ENCODE results near the gene GAB2. TPM values are rescaled to one million over a fixed set of nuclear protein-coding genes. Genes with fewer than 3 reads are reported as not detected.

GAB2 gene
- total and polyA plus RNA-seq, 7 experiments from 2014 or later, result 0.17 to 42.6 (median 3.5) TPM

GRCh38 chr11:78257654-78258053 is 160.0 kb downstream of the GAB2 start:
- Histone ChIP-seq H3K4me1 (ENCODE audit: control insufficient read depth in 2 of 2, insufficient read depth in 2 of 2, low read length in 2 of 2) (no peaks in the 10 kb centered on the region), H3K36me3 (ENCODE audit: control insufficient read depth in 2 of 3, insufficient read depth in 3 of 3, low read length in 3 of 3) (no peaks in the 10 kb centered on the region), H3K9me3 (ENCODE audit: control insufficient read depth in 2 of 3, low read length in 3 of 3) (no peaks in the 10 kb centered on the region), H3K27me3 (ENCODE audit: control insufficient read depth in 2 of 2, insufficient read depth in 2 of 2, low read length in 2 of 2) (no peaks in the 10 kb centered on the region), H3K27ac (ENCODE audit: low read depth, low read length) (no peak overlapping the region), H3K4me3 (ENCODE audit: low read length) (no peak overlapping the region)
- Mint-ChIP-seq H3K27ac (no peak overlapping the region), H3K36me3 (peaks cover 0 to 13% (median 0%) of the 10 kb centered on the region in 5 donors), H3K9me3 (no peaks in the 10 kb centered on the region), H3K27me3 (no peaks in the 10 kb centered on the region), H3K4me3 (no peak overlapping the region), H3K4me1 (peaks cover 0 to 7% (median 0%) of the 10 kb centered on the region in 7 donors)
- intact Hi-C loops (cut with micrococcal nuclease), result no loop called here
- ChIA-PET CTCF (no interaction called here), POLR2A (no interaction called here)
- no peak for ATAC-seq
- no peak for DNase-seq

- Mint-ChIP-seq H3K4me3 (no peak overlapping the region), H3K27me3 (no peaks in the 10 kb centered on the region), H3K36me3 (peaks cover 0 to 15% (median 0%) of the 10 kb centered on the region in 5 donors), H3K27ac (no peak overlapping the region), H3K4me1 (peaks cover 0 to 7% (median 0%) of the 10 kb centered on the region in 7 donors), H3K9me3 (no peaks in the 10 kb centered on the region)
- DNase-seq (no peak), ATAC-seq (no peak)
- H3K27me3 ChIP-seq (ENCODE audit: control insufficient read depth in 2 of 2, insufficient read depth in 2 of 2, low read length in 2 of 2), result no peaks in the 10 kb centered on the region
- H3K36me3 ChIP-seq (ENCODE audit: control insufficient read depth in 2 of 3, insufficient read depth in 3 of 3, low read length in 3 of 3), result no peaks in the 10 kb centered on the region
- CTCF ChIA-PET, result no interaction called here
- H3K4me3 ChIP-seq (ENCODE audit: low read length), result no peak overlapping the region
- no peaks in the 10 kb centered on the region for H3K4me1 ChIP-seq (ENCODE audit: control insufficient read depth in 2 of 2, insufficient read depth in 2 of 2, low read length in 2 of 2)
- intact Hi-C loops (cut with micrococcal nuclease), result no loop called here
- POLR2A ChIA-PET, result no interaction called here
- no peaks in the 10 kb centered on the region for H3K9me3 ChIP-seq (ENCODE audit: control insufficient read depth in 2 of 3, low read length in 3 of 3)
- H3K27ac ChIP-seq (ENCODE audit: low read depth, low read length), result no peak overlapping the region
Observed at GRCh38 chr11:78256962-78257361, 160.7 kb downstream of the GAB2 start.

- Mint-ChIP-seq H3K4me1 (peaks cover 0 to 12% (median 0%) of the 10 kb centered on the region in 7 donors), H3K36me3 (peaks cover 0 to 19% (median 0%) of the 10 kb centered on the region in 5 donors), H3K9me3 (no peaks in the 10 kb centered on the region), H3K4me3 (no peak overlapping the region), H3K27ac (no peak overlapping the region), H3K27me3 (no peaks in the 10 kb centered on the region)
- intact Hi-C loops (cut with micrococcal nuclease), result no loop called here
- CTCF ChIA-PET, result interaction anchor here (0.6 kb wide), 1 partner anchor 53 kb away, joined by 3 read pairs; no protein-coding TSS in a partner anchor
- no peak overlapping the region for H3K4me3 ChIP-seq (ENCODE audit: low read length)
- no peaks in the 10 kb centered on the region for H3K9me3 ChIP-seq (ENCODE audit: control insufficient read depth in 2 of 3, low read length in 3 of 3)
- DNase-seq, result no peak
- ATAC-seq, result no peak
- POLR2A ChIA-PET, result no interaction called here
- no peaks in the 10 kb centered on the region for H3K27me3 ChIP-seq (ENCODE audit: control insufficient read depth in 2 of 2, insufficient read depth in 2 of 2, low read length in 2 of 2)
- no peaks in the 10 kb centered on the region for H3K4me1 ChIP-seq (ENCODE audit: control insufficient read depth in 2 of 2, insufficient read depth in 2 of 2, low read length in 2 of 2)
- no peak overlapping the region for H3K27ac ChIP-seq (ENCODE audit: low read depth, low read length)
- no peaks in the 10 kb centered on the region for H3K36me3 ChIP-seq (ENCODE audit: control insufficient read depth in 2 of 3, insufficient read depth in 3 of 3, low read length in 3 of 3)
Observed at GRCh38 chr11:78255919-78256318, 161.7 kb downstream of the GAB2 start.

GRCh38 chr11:78254268-78254667 is 163.4 kb downstream of the GAB2 start:
- Histone ChIP-seq H3K27ac (ENCODE audit: low read depth, low read length) (no peak overlapping the region), H3K27me3 (ENCODE audit: control insufficient read depth in 2 of 2, insufficient read depth in 2 of 2, low read length in 2 of 2) (no peaks in the 10 kb centered on the region), H3K4me3 (ENCODE audit: low read length) (no peak overlapping the region), H3K9me3 (ENCODE audit: control insufficient read depth in 2 of 3, low read length in 3 of 3) (no peaks in the 10 kb centered on the region), H3K36me3 (ENCODE audit: control insufficient read depth in 2 of 3, insufficient read depth in 3 of 3, low read length in 3 of 3) (no peaks in the 10 kb centered on the region), H3K4me1 (ENCODE audit: control insufficient read depth in 2 of 2, insufficient read depth in 2 of 2, low read length in 2 of 2) (no peaks in the 10 kb centered on the region)
- ChIA-PET CTCF (no interaction called here), POLR2A (no interaction called here)
- H3K36me3 Mint-ChIP-seq, result peaks cover 0 to 23% (median 0%) of the 10 kb centered on the region in 5 donors
- no peaks in the 10 kb centered on the region for H3K9me3 Mint-ChIP-seq
- intact Hi-C loops (cut with micrococcal nuclease), result no loop called here
- H3K4me1 Mint-ChIP-seq, result peaks cover 0 to 22% (median 0%) of the 10 kb centered on the region in 7 donors
- ATAC-seq (no peak), DNase-seq (no peak)
- H3K4me3 Mint-ChIP-seq, result no peak overlapping the region
- H3K27me3 Mint-ChIP-seq, result no peaks in the 10 kb centered on the region
- H3K27ac Mint-ChIP-seq, result no peak overlapping the region

- Mint-ChIP-seq H3K36me3 (peaks cover 0 to 24% (median 0%) of the 10 kb centered on the region in 5 donors), H3K27me3 (no peaks in the 10 kb centered on the region), H3K4me1 (peaks cover 0 to 22% (median 0%) of the 10 kb centered on the region in 7 donors), H3K9me3 (no peaks in the 10 kb centered on the region), H3K4me3 (no peak overlapping the region), H3K27ac (no peak overlapping the region)
- H3K27me3 ChIP-seq (ENCODE audit: control insufficient read depth in 2 of 2, insufficient read depth in 2 of 2, low read length in 2 of 2), result no peaks in the 10 kb centered on the region
- no peaks in the 10 kb centered on the region for H3K36me3 ChIP-seq (ENCODE audit: control insufficient read depth in 2 of 3, insufficient read depth in 3 of 3, low read length in 3 of 3)
- no peak overlapping the region for H3K27ac ChIP-seq (ENCODE audit: low read depth, low read length)
- DNase-seq, result no peak
- ATAC-seq, result no peak
- intact Hi-C loops (cut with micrococcal nuclease), result no loop called here
- no peaks in the 10 kb centered on the region for H3K9me3 ChIP-seq (ENCODE audit: control insufficient read depth in 2 of 3, low read length in 3 of 3)
- no peak overlapping the region for H3K4me3 ChIP-seq (ENCODE audit: low read length)
- ChIA-PET POLR2A (no interaction called here), CTCF (no interaction called here)
- H3K4me1 ChIP-seq (ENCODE audit: control insufficient read depth in 2 of 2, insufficient read depth in 2 of 2, low read length in 2 of 2), result no peaks in the 10 kb centered on the region
Observed at GRCh38 chr11:78253797-78254196, 163.8 kb downstream of the GAB2 start.

- no peak overlapping the region for H3K27ac ChIP-seq (ENCODE audit: low read depth, low read length)
- no peaks in the 10 kb centered on the region for H3K4me1 ChIP-seq (ENCODE audit: control insufficient read depth in 2 of 2, insufficient read depth in 2 of 2, low read length in 2 of 2)
- no peak overlapping the region for H3K4me3 ChIP-seq (ENCODE audit: low read length)
- Mint-ChIP-seq H3K27ac (no peak overlapping the region), H3K9me3 (peaks cover 0 to 5% (median under 1%) of the 10 kb centered on the region in 11 donors), H3K27me3 (no peaks in the 10 kb centered on the region), H3K4me1 (peaks cover 0 to 18% (median 0%) of the 10 kb centered on the region in 7 donors), H3K4me3 (no peak overlapping the region), H3K36me3 (peaks cover 0 to 46% (median 0%) of the 10 kb centered on the region in 5 donors)
- intact Hi-C loops (cut with micrococcal nuclease), result no loop called here
- no peak for DNase-seq
- ATAC-seq, result no peak
- POLR2A ChIA-PET, result interaction anchor here (1.2 kb wide), 1 partner anchor 185 kb away, joined by 3 read pairs; no protein-coding TSS in a partner anchor
- H3K36me3 ChIP-seq (ENCODE audit: control insufficient read depth in 2 of 3, insufficient read depth in 3 of 3, low read length in 3 of 3), result no peaks in the 10 kb centered on the region
- H3K27me3 ChIP-seq (ENCODE audit: control insufficient read depth in 2 of 2, insufficient read depth in 2 of 2, low read length in 2 of 2), result no peaks in the 10 kb centered on the region
- CTCF ChIA-PET, result interaction anchor here (0.6 kb wide), 1 partner anchor 316 kb away, joined by 3 read pairs; no protein-coding TSS in a partner anchor
- H3K9me3 ChIP-seq (ENCODE audit: control insufficient read depth in 2 of 3, low read length in 3 of 3), result no peaks in the 10 kb centered on the region
Observed at GRCh38 chr11:78251083-78251775, 166.4 kb downstream of the GAB2 start.

GRCh38 chr11:78250099-78250498 is 167.5 kb downstream of the GAB2 start:
- peaks cover 0 to 48% (median 0%) of the 10 kb centered on the region in 5 donors for H3K36me3 Mint-ChIP-seq
- H3K4me1 Mint-ChIP-seq, result peaks cover 0 to 17% (median 0%) of the 10 kb centered on the region in 7 donors
- intact Hi-C loops (cut with micrococcal nuclease), result no loop called here
- no peak overlapping the region for H3K27ac ChIP-seq (ENCODE audit: low read depth, low read length)
- no peak overlapping the region for H3K4me3 ChIP-seq (ENCODE audit: low read length)
- H3K36me3 ChIP-seq (ENCODE audit: control insufficient read depth in 2 of 3, insufficient read depth in 3 of 3, low read length in 3 of 3), result no peaks in the 10 kb centered on the region
- no peak overlapping the region for H3K4me3 Mint-ChIP-seq
- H3K9me3 Mint-ChIP-seq, result peaks cover 0 to 6% (median 2%) of the 10 kb centered on the region in 11 donors
- DNase-seq (no peak), ATAC-seq (no peak)
- POLR2A ChIA-PET, result no interaction called here
- H3K27me3 Mint-ChIP-seq, result no peaks in the 10 kb centered on the region
- H3K9me3 ChIP-seq (ENCODE audit: control insufficient read depth in 2 of 3, low read length in 3 of 3), result no peaks in the 10 kb centered on the region
- H3K27me3 ChIP-seq (ENCODE audit: control insufficient read depth in 2 of 2, insufficient read depth in 2 of 2, low read length in 2 of 2), result no peaks in the 10 kb centered on the region
- no peak overlapping the region for H3K27ac Mint-ChIP-seq
- CTCF ChIA-PET, result no interaction called here
- H3K4me1 ChIP-seq (ENCODE audit: control insufficient read depth in 2 of 2, insufficient read depth in 2 of 2, low read length in 2 of 2), result no peaks in the 10 kb centered on the region
